HG02981 (cell line): ENCODE data around the gene CHST11.
"Not testable (repeated sequence)": the region's sequence is repeated elsewhere in the genome, so short reads cannot be mapped to it uniquely, and the experiment has no call there.

Experiments
- ATAC-seq: cut with Tn5 transposase; IDR thresholded peaks from one replicate; pipeline ENCODE4 v1.9.1; 2021; ENCODE audit warnings: mild to moderate bottlenecking, moderate library complexity; ENCODE audit not compliant: unreplicated experiment

Gene CHST11

GRCh38 chr12:104555648-104556047 lies 98.9 kb downstream of the CHST11 start:
- ATAC-seq: no peak

GRCh38 chr12:104557488-104558195 lies 100.9 kb downstream of the CHST11 start:
- no peak for ATAC-seq

- ATAC-seq: no peak
These were observed 104.1 kb downstream of the CHST11 start for GRCh38 chr12:104560881-104561280.

- ATAC-seq: no peak
These were observed 106.0 kb downstream of the CHST11 start for GRCh38 chr12:104562763-104563162.

GRCh38 chr12:104564662-104565061 lies 107.9 kb downstream of the CHST11 start:
- ATAC-seq: not testable (repeated sequence)

GRCh38 chr12:104565606-104566243 lies 109.0 kb downstream of the CHST11 start:
- no peak for ATAC-seq

- ATAC-seq: no peak
These were observed 109.7 kb downstream of the CHST11 start for GRCh38 chr12:104566244-104566993.

GRCh38 chr12:104567832-104568486 lies 111.2 kb downstream of the CHST11 start:
- no peak for ATAC-seq

- no peak for ATAC-seq
These were observed 111.7 kb downstream of the CHST11 start for GRCh38 chr12:104568487-104568868.

GRCh38 chr12:104568935-104569334 lies 112.2 kb downstream of the CHST11 start:
- ATAC-seq: no peak

GRCh38 chr12:104569346-104570173 lies 112.8 kb downstream of the CHST11 start:
- peak; percentile 73 for ATAC-seq

GRCh38 chr12:104570174-104570907 lies 113.6 kb downstream of the CHST11 start:
- ATAC-seq: no peak

GRCh38 chr12:104571328-104571727 lies 114.6 kb downstream of the CHST11 start:
- peak; percentile 40 for ATAC-seq

GRCh38 chr12:104574353-104574752 lies 117.6 kb downstream of the CHST11 start:
- ATAC-seq: not testable (repeated sequence)

- ATAC-seq: not testable (repeated sequence)
These were observed 118.0 kb downstream of the CHST11 start for GRCh38 chr12:104574758-104575157.

GRCh38 chr12:104575442-104576186 lies 118.9 kb downstream of the CHST11 start:
- ATAC-seq: no peak

- no peak for ATAC-seq
These were observed 119.5 kb downstream of the CHST11 start for GRCh38 chr12:104576187-104576778.

- ATAC-seq: no peak
These were observed 120.3 kb downstream of the CHST11 start for GRCh38 chr12:104576980-104577580.
